Measurements from ENCODE around the gene FOXA3. TPM values are rescaled to one million over a fixed set of nuclear protein-coding genes. Genes with fewer than 3 reads are reported as not detected.
A peak's percentile ranks its signal among the peaks of the same experiment; 100 is the strongest.

FOXA3 gene
- total RNA-seq, 1 experiment from 2014 or later: 15.3 TPM

DNA sequence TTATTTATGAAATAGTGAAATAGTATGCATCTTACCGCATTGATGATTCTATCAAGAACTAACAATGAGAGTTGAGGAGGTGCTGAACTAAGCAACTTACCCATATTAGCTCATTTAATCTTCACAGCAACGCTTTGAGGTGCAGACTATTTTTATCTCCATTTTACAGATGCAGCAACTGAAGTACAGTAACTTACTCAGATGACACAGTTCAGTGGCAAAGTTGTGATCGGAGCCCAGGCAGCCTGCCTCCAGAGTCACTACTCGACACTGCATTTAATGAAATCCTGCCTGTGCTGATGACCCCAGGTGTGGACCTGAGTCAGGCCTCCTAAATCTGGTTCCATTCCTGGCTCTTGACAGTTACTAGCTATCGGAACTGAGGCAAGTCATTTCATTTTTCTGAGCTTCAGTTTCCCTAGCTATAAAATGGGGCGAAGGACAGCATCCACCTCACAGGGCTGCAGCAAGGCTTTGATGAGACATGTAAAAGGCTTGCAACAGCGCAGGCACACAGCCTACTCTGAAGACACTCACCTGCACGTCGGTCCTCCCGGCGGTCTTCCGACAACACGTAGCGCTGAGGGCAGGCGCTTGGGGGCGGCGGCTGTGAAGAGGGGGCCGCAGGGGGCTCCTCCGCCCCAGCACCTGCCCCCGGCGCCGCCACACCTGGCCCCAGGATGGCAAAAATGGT lies 36.8 kb downstream of the FOXA3 start:
- POLR2A ChIA-PET: interaction anchor here (2.9 kb wide), 1 partner anchor 37 kb away, joined by 19 read pairs; the partner anchor contains the start of gene FOXA3
- peak overlapping the region; percentile 80 for H3K4me3 Mint-ChIP-seq (ENCODE audit: unreplicated experiment)

DNA sequence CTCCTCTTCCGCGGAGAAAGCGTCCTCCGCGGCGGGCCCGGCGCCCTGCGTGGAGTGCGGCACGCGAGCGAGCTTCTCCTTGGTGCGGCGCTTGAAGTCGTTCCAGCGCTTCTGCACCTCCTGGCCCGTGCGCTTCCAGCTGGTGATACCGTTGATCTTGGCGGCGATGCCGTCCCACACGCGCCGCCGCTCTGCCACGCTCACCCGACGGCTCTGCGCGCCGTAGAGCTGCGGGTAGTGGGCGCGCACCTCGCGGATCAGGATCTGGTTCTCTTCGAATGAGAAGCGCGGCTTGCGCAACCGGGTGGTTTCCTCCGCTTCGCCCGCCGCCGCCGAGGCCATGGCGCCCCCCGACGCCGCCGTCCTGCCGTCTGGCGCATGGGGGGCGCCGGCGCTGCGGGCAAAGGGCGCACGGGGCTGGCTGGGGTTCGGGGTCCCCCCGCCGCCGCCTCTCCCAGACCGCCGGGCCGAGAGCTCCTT lies 37.3 kb downstream of the FOXA3 start:
- CTCF ChIA-PET: interaction anchor here (0.5 to 3.4 kb wide), 7 partner anchors 14 to 132 kb away, joined by 3 to 18 read pairs (median 7); partner anchors contain the start of genes IRF2BP1, SIX5 and SYMPK
- no peaks in the 10 kb centered on the region for H3K9me3 Mint-ChIP-seq (ENCODE audit: unreplicated experiment)
- H3K4me3 Mint-ChIP-seq (ENCODE audit: unreplicated experiment): peak overlapping the region; percentile 80
- H3K27ac Mint-ChIP-seq (ENCODE audit: unreplicated experiment): no peak overlapping the region
- POLR2A ChIA-PET: interaction anchor here (2.9 kb wide), 1 partner anchor 38 kb away, joined by 19 read pairs; the partner anchor contains the start of gene FOXA3
- intact Hi-C loops (cut with micrococcal nuclease; ENCODE audit: unreplicated experiment): no loop called here
- Histone ChIP-seq H3K4me1 (peaks cover 5% of the 10 kb centered on the region), H3K27me3 (replicated peaks; ENCODE audit: control insufficient read depth, insufficient read depth, low read length) (no peaks in the 10 kb centered on the region), H3K9me3 (no peaks in the 10 kb centered on the region), H3K36me3 (ENCODE audit: control insufficient read depth, insufficient read depth, low read length) (peaks cover 3% of the 10 kb centered on the region; the same call in 1 of the 2 replicates), H3K4me3 (ENCODE audit: low read depth, low read length) (peak overlapping the region; percentile 92)
- H3K4me1 Mint-ChIP-seq (ENCODE audit: low read depth, unreplicated experiment): no peaks in the 10 kb centered on the region
- TF ChIP-seq CTCF (IDR thresholded peaks at IDR 0.05; ENCODE audit: insufficient read depth in 1 of 2, low read depth in 1 of 2, low read length in 1 of 2, severe bottlenecking in 1 of 2, unreplicated experiment in 1 of 2): no peak
- H3K27me3 Mint-ChIP-seq (ENCODE audit: insufficient read depth, unreplicated experiment): no peaks in the 10 kb centered on the region
- DNase-seq: peak in 1 of 2 experiments; percentile 46
- peaks cover 46% of the 10 kb centered on the region for H3K36me3 Mint-ChIP-seq (ENCODE audit: insufficient read depth, unreplicated experiment)
- BruUV-seq (replicated peaks): no TSS peak

More for the DNA sequence above, 36.8 kb downstream of the FOXA3 start:
- intact Hi-C loops (cut with micrococcal nuclease; ENCODE audit: unreplicated experiment): no loop called here
- no peak for DNase-seq
- TF ChIP-seq CTCF (IDR thresholded peaks at IDR 0.05; ENCODE audit: insufficient read depth in 1 of 2, low read depth in 1 of 2, low read length in 1 of 2, severe bottlenecking in 1 of 2, unreplicated experiment in 1 of 2): no peak
- no peak overlapping the region for H3K27ac Mint-ChIP-seq (ENCODE audit: unreplicated experiment)
- Histone ChIP-seq H3K4me3 (ENCODE audit: low read depth, low read length) (peak overlapping the region; percentile 92), H3K27me3 (replicated peaks; ENCODE audit: control insufficient read depth, insufficient read depth, low read length) (no peaks in the 10 kb centered on the region), H3K4me1 (peaks cover 5% of the 10 kb centered on the region), H3K9me3 (no peaks in the 10 kb centered on the region), H3K36me3 (ENCODE audit: control insufficient read depth, insufficient read depth, low read length) (peaks cover 3% of the 10 kb centered on the region; the same call in 1 of the 2 replicates)
- no peaks in the 10 kb centered on the region for H3K4me1 Mint-ChIP-seq (ENCODE audit: low read depth, unreplicated experiment)
- H3K27me3 Mint-ChIP-seq (ENCODE audit: insufficient read depth, unreplicated experiment): no peaks in the 10 kb centered on the region
- BruUV-seq (replicated peaks): no TSS peak
- CTCF ChIA-PET: interaction anchor here (0.5 to 3.4 kb wide), 4 partner anchors 13 to 84 kb away, joined by 3 to 18 read pairs (median 6); partner anchors contain the start of gene SYMPK
- no peaks in the 10 kb centered on the region for H3K9me3 Mint-ChIP-seq (ENCODE audit: unreplicated experiment)
- peaks cover 46% of the 10 kb centered on the region for H3K36me3 Mint-ChIP-seq (ENCODE audit: insufficient read depth, unreplicated experiment)

DNA sequence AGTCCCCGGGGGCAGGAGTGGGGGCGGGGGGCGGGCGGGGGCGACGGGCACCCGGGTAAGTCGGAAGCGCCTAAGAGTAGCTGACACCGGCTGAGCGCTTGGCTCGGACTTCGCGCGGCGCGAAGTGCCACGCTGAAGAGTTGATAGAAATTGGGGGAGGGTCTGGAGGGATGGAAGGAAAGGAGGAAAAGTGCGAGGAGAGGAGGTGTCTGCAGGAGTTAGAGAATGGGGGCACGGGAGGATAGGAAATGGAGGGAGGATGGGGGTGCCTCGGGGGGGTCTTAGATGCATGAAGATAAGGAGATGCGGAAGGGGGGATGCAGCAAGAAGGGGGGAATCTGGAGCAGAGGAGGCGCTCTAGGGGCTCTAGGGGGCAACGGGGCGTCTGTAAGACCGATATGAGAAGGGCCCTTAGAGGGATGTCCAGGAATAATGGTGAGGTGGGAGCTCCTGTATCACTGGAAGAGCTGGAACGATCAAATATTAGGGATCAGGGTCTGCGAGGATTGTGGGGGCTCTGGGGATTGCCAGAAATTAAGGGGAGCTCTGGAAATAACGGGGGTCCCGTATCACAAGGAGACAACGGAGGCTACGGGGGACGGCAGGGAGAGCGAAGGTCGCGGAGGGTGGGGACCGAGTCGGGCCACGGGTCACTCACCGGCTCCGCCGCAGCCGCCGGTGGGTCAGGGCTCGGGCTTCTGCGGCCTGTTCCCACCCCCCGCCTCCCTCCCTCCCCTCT lies 38.0 kb downstream of the FOXA3 start, which contains the start of gene MYPOP:
Gene MYPOP (minus strand): TSS at position 702 of the 739 bp plus-strand sequence. CDS start 840 bp downstream, outside the sequence.
- BruUV-seq (replicated peaks): no TSS peak
- Histone ChIP-seq H3K36me3 (ENCODE audit: control insufficient read depth, insufficient read depth, low read length) (peaks cover 3% of the 10 kb centered on the region; the same call in 1 of the 2 replicates), H3K4me3 (ENCODE audit: low read depth, low read length) (peak within 1 kb of the TSS; percentile 92), H3K4me1 (peaks cover 5% of the 10 kb centered on the region), H3K27me3 (replicated peaks; ENCODE audit: control insufficient read depth, insufficient read depth, low read length) (no peaks in the 10 kb centered on the region), H3K9me3 (no peaks in the 10 kb centered on the region)
- peak in 1 of 2 experiments; percentile 26 for DNase-seq
- Mint-ChIP-seq H3K4me1 (ENCODE audit: low read depth, unreplicated experiment) (no peaks in the 10 kb centered on the region), H3K4me3 (ENCODE audit: unreplicated experiment) (peak within 1 kb of the TSS; percentile 80), H3K36me3 (ENCODE audit: insufficient read depth, unreplicated experiment) (peaks cover 46% of the 10 kb centered on the region), H3K9me3 (ENCODE audit: unreplicated experiment) (no peaks in the 10 kb centered on the region), H3K27me3 (ENCODE audit: insufficient read depth, unreplicated experiment) (no peaks in the 10 kb centered on the region), H3K27ac (ENCODE audit: unreplicated experiment) (peak within 1 kb of the TSS; percentile 65)
- intact Hi-C loops (cut with micrococcal nuclease; ENCODE audit: unreplicated experiment): loop anchor here (1.0 to 2.0 kb wide), 2 partner anchors 9 to 25 kb away; no protein-coding TSS in a partner anchor
- CTCF ChIA-PET: interaction anchor here (0.5 to 3.4 kb wide), 10 partner anchors 16 to 528 kb away, joined by 3 to 18 read pairs (median 7); partner anchors contain the start of genes IRF2BP1, SIX5 and SYMPK
- TF ChIP-seq CTCF (IDR thresholded peaks at IDR 0.05; ENCODE audit: insufficient read depth in 1 of 2, low read depth in 1 of 2, low read length in 1 of 2, severe bottlenecking in 1 of 2, unreplicated experiment in 1 of 2): no peak
- POLR2A ChIA-PET: interaction anchor here (1.0 to 2.9 kb wide), 6 partner anchors 16 to 93 kb away, joined by 4 to 19 read pairs (median 8); partner anchors contain the start of genes CCDC61, FOXA3 and IRF2BP1
